ENCODE results near the gene SACS. TPM values are rescaled to one million over a fixed set of nuclear protein-coding genes. Genes with fewer than 3 reads are reported as not detected.

The SACS gene
- total and polyA plus RNA-seq, 4 donors, result 0.50 to 7.2 (median 2.9) TPM

GRCh38 chr13:23367907-23368306 is 65.6 kb downstream of the SACS start:
- no peaks in the 10 kb centered on the region for H3K27me3 ChIP-seq (ENCODE audit: control insufficient read depth in 4 of 4, insufficient read depth in 4 of 4, low read length in 3 of 4)
- H3K4me1 ChIP-seq (ENCODE audit: control insufficient read depth in 4 of 4, insufficient read depth in 4 of 4, low read length in 3 of 4), result no peaks in the 10 kb centered on the region
- no peak overlapping the region for H3K9ac ChIP-seq (ENCODE audit: low read depth in 1 of 2, low read length in 2 of 2)
- peaks cover 2 to 20% (median 8%) of the 10 kb centered on the region in 4 donors for H3K36me3 ChIP-seq (ENCODE audit: control insufficient read depth in 4 of 4, insufficient read depth in 3 of 4, low read depth in 1 of 4, low read length in 3 of 4)
- H3K9me3 ChIP-seq (ENCODE audit: control insufficient read depth in 4 of 4, low read length in 3 of 4), result no peaks in the 10 kb centered on the region
- WGBS, result 98% methylated on average over 6 of the region's 6 CpGs
- no peak overlapping the region for H3K27ac ChIP-seq (ENCODE audit: low read depth in 1 of 2, low read length in 2 of 2)
- H3K4me3 ChIP-seq (ENCODE audit: low read depth in 1 of 3, low read length in 3 of 3), result no peak overlapping the region
- no peak for DNase-seq (ENCODE audit: low spot score)
- TF ChIP-seq, protein P1, sequence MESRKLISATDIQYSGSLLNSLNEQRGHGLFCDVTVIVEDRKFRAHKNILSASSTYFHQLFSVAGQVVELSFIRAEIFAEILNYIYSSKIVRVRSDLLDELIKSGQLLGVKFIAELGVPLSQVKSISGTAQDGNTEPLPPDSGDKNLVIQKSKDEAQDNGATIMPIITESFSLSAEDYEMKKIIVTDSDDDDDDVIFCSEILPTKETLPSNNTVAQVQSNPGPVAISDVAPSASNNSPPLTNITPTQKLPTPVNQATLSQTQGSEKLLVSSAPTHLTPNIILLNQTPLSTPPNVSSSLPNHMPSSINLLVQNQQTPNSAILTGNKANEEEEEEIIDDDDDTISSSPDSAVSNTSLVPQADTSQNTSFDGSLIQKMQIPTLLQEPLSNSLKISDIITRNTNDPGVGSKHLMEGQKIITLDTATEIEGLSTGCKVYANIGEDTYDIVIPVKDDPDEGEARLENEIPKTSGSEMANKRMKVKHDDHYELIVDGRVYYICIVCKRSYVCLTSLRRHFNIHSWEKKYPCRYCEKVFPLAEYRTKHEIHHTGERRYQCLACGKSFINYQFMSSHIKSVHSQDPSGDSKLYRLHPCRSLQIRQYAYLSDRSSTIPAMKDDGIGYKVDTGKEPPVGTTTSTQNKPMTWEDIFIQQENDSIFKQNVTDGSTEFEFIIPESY (IDR thresholded peaks at IDR 0.05), result no peak
- TF ChIP-seq HNF4G (IDR thresholded peaks at IDR 0.05) (no peak), FOXA2 (IDR thresholded peaks at IDR 0.05) (no peak), EGR1 (IDR thresholded peaks at IDR 0.05; ENCODE audit: low read depth in 2 of 2) (no peak), RAD21 (IDR thresholded peaks at IDR 0.05) (no peak), ATF3 (IDR thresholded peaks at IDR 0.05) (no peak), HNF4A (conservative IDR thresholded peaks at IDR 0.05) (no peak), FOXA1 (IDR thresholded peaks at IDR 0.05) (no peak), YY1 (IDR thresholded peaks at IDR 0.05) (no peak), GABPA (IDR thresholded peaks at IDR 0.05 in 1 of 2, conservative IDR thresholded peaks at IDR 0.05 in 1 of 2) (no peak), CTCF (IDR thresholded peaks at IDR 0.05; ENCODE audit: low read depth, low read length, missing input control) (no peak), JUND (IDR thresholded peaks at IDR 0.05) (no peak), NR2F2 (IDR thresholded peaks at IDR 0.05) (no peak)
- TF ChIP-seq, protein P2, sequence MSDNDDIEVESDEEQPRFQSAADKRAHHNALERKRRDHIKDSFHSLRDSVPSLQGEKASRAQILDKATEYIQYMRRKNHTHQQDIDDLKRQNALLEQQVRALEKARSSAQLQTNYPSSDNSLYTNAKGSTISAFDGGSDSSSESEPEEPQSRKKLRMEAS (IDR thresholded peaks at IDR 0.05), result no peak

DNA sequence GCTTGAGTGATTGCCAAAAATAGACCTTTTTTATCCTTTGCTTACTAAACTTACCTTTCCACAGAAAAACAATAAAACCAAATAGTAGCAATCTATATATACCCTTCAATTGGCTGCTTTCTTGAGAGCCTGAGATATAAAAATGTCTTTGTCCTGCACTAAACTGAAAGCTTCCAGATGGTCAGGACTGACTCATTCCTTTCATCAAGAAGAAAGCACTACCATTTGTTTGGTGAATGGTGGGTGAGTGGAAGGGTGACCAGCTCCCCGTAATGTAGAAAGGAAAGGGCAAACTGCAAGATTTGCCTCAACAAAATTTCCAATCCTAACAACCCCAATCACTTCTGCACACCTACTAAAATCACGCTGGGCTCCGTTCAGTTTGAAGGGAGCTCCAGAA is 67.8 kb downstream of the SACS start:
- H3K9me3 ChIP-seq (ENCODE audit: control insufficient read depth in 4 of 4, low read length in 3 of 4), result no peaks in the 10 kb centered on the region
- over 99% methylated on average over 3 of the region's 3 CpGs for WGBS
- DNase-seq (ENCODE audit: low spot score), result no peak
- no peaks in the 10 kb centered on the region for H3K4me1 ChIP-seq (ENCODE audit: control insufficient read depth in 4 of 4, insufficient read depth in 4 of 4, low read length in 3 of 4)
- peaks cover 2 to 20% (median 8%) of the 10 kb centered on the region in 4 donors for H3K36me3 ChIP-seq (ENCODE audit: control insufficient read depth in 4 of 4, insufficient read depth in 3 of 4, low read depth in 1 of 4, low read length in 3 of 4)
- H3K27ac ChIP-seq (ENCODE audit: low read depth in 1 of 2, low read length in 2 of 2), result no peak overlapping the region
- no peak overlapping the region for H3K9ac ChIP-seq (ENCODE audit: low read depth in 1 of 2, low read length in 2 of 2)
- H3K4me3 ChIP-seq (ENCODE audit: low read depth in 1 of 3, low read length in 3 of 3), result no peak overlapping the region
- H3K27me3 ChIP-seq (ENCODE audit: control insufficient read depth in 4 of 4, insufficient read depth in 4 of 4, low read length in 3 of 4), result no peaks in the 10 kb centered on the region
- no peak for TF ChIP-seq FOXA2 (IDR thresholded peaks at IDR 0.05)
- TF ChIP-seq TAF1 (conservative IDR thresholded peaks at IDR 0.05), result no peak
- no peak for TF ChIP-seq ATF3 (IDR thresholded peaks at IDR 0.05)
- no peak for TF ChIP-seq EGR1 (IDR thresholded peaks at IDR 0.05; ENCODE audit: low read depth in 2 of 2)
- no peak for TF ChIP-seq RAD21 (IDR thresholded peaks at IDR 0.05)
- TF ChIP-seq NR2F2 (IDR thresholded peaks at IDR 0.05), result no peak

All from liver (tissue), 9 donors.